KMS-11 (cell line): ENCODE data around the gene AKNAD1.

Experiments
- H2AFZ ChIP-seq: fragments of 200-600 bp; sonication (generic); 2 replicates; pipeline ENCODE4 v1.6.1; 2016; ENCODE audit warnings: antibody characterized with exemption, mixed run types, low read depth
- H3K27ac ChIP-seq: fragments of 200-600 bp; sonication (generic); 2 replicates; pipeline ENCODE4 v1.6.1; 2016; ENCODE audit warnings: mild to moderate bottlenecking, mixed run types
- H3K27me3 ChIP-seq: fragments of 200-600 bp; sonication (generic); 2 replicates; pipeline ENCODE4 v1.6.1; 2017; ENCODE audit warnings: mild to moderate bottlenecking, low read depth, mixed run types, moderate library complexity; ENCODE audit not compliant: insufficient read depth
- H3K36me3 ChIP-seq: fragments of 200-600 bp; sonication (generic); 2 replicates; pipeline ENCODE4 v1.6.1; 2017; ENCODE audit warnings: mild to moderate bottlenecking, mixed run types; ENCODE audit not compliant: insufficient read depth
- H3K4me1 ChIP-seq: fragments of 200-600 bp; sonication (generic); 2 replicates; pipeline ENCODE4 v1.6.1; 2016; ENCODE audit warnings: mild to moderate bottlenecking, low read depth, mixed run types; ENCODE audit not compliant: poor library complexity, severe bottlenecking
- H3K4me2 ChIP-seq: fragments of 200-600 bp; sonication (generic); 2 replicates; pipeline ENCODE4 v1.7.0; 2016; ENCODE audit warnings: mild to moderate bottlenecking, mixed run types
- H3K4me3 ChIP-seq: fragments of 200-600 bp; sonication (generic); IDR thresholded peaks from 2 replicates; pipeline ENCODE4 v1.6.1; 2017; ENCODE audit warnings: low read depth, low read length, mixed read lengths; ENCODE audit not compliant: insufficient read depth
- H3K79me2 ChIP-seq: fragments of 200-600 bp; sonication (generic); 2 replicates; pipeline ENCODE4 v1.6.1; 2016; ENCODE audit warnings: low read depth, mixed run types; ENCODE audit not compliant: insufficient read depth
- H3K9ac ChIP-seq: fragments of 200-600 bp; sonication (generic); 2 replicates; pipeline ENCODE4 v1.6.1; 2016; ENCODE audit warnings: mild to moderate bottlenecking, mixed run types
- H4K20me1 ChIP-seq: fragments of 200-600 bp; sonication (generic); 2 replicates; pipeline ENCODE4 v1.6.1; 2016; ENCODE audit warnings: mild to moderate bottlenecking, mixed run types; ENCODE audit not compliant: insufficient read depth
- TF ChIP-seq, protein P1 (sequence below): fragments of 200-600 bp; sonication (generic); conservative IDR thresholded peaks from 2 replicates; pipeline ENCODE4 v1.6.1; 2017; ENCODE audit warnings: low read depth, mild to moderate bottlenecking, antibody characterized with exemption, low read length, moderate library complexity, mixed read lengths

Gene AKNAD1

DNA sequence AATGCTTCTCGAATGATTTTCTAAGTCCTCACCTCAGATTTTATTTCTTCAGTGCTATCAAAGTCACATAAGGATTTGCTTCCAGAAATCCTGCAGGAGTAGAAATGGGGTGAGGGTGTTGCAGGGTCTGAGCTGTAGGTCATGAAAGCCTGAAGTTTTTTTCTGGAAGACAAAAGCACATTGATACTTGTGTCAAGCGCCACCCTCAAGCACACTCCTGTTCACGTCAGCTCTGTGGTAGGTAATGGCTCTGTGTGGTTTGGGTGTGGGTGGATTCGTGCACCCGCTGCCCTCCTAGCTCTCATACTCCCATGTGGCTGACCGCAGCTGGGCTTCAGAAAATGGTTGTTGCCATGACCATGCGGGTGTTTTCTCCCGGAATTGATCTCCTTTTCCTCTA is 39.9 kb downstream of the AKNAD1 start:
- TF ChIP-seq, protein P1, sequence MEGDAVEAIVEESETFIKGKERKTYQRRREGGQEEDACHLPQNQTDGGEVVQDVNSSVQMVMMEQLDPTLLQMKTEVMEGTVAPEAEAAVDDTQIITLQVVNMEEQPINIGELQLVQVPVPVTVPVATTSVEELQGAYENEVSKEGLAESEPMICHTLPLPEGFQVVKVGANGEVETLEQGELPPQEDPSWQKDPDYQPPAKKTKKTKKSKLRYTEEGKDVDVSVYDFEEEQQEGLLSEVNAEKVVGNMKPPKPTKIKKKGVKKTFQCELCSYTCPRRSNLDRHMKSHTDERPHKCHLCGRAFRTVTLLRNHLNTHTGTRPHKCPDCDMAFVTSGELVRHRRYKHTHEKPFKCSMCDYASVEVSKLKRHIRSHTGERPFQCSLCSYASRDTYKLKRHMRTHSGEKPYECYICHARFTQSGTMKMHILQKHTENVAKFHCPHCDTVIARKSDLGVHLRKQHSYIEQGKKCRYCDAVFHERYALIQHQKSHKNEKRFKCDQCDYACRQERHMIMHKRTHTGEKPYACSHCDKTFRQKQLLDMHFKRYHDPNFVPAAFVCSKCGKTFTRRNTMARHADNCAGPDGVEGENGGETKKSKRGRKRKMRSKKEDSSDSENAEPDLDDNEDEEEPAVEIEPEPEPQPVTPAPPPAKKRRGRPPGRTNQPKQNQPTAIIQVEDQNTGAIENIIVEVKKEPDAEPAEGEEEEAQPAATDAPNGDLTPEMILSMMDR: no peak
- no peak overlapping the region for H3K4me2 ChIP-seq
- H3K27me3 ChIP-seq: no peaks in the 10 kb centered on the region
- H3K36me3 ChIP-seq: no peaks in the 10 kb centered on the region
- no peak overlapping the region for H2AFZ ChIP-seq
- H3K27ac ChIP-seq: no peak overlapping the region
- H3K4me3 ChIP-seq: no peak overlapping the region
- H3K79me2 ChIP-seq: no peaks in the 10 kb centered on the region
- H3K9ac ChIP-seq: no peak overlapping the region
- no peaks in the 10 kb centered on the region for H4K20me1 ChIP-seq
- no peaks in the 10 kb centered on the region for H3K4me1 ChIP-seq

DNA sequence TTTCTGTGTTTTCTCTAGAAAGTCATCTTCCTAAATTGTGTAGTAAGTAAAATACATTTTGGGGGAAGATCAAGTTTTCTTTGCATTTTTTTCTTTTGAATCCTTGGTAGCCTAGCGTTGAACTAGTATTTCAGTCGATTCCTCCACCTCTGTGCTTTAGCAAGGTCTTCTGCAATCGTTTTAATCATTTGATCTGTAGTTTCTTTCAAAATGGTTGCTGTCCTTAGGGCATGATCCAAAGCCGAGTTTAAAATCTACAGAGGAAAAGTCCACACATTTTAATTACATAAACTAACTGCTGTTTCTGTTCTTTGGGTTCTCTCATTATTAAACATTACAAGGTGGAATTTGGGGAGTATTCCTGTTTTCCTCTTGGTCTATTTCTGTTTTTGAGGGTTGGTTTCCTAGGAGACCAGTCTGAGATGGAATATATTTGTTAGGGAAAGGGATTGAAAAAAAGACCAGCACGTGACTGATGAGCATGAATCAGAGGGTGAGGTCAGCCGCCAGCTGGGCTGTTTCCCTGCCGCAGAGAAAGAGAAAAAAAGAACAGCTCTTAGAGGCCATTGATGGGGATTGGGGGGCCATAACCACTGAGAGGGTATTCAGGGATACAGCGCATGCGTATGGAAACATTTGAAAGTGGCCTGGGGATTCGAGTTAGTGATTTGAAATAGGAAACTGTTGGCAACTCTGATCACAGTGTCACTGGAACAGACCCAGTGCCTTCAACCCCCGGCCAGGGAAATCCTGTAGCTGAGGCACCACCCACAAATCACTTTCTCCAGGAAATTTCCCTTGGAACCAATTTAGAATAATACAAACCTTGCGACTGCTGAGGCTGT is 40.6 kb downstream of the AKNAD1 start:
- Histone ChIP-seq H3K4me1 (no peaks in the 10 kb centered on the region), H2AFZ (no peak overlapping the region), H3K27ac (no peak overlapping the region), H4K20me1 (no peaks in the 10 kb centered on the region), H3K9ac (no peak overlapping the region), H3K4me3 (no peak overlapping the region), H3K79me2 (no peaks in the 10 kb centered on the region), H3K4me2 (no peak overlapping the region), H3K36me3 (no peaks in the 10 kb centered on the region), H3K27me3 (no peaks in the 10 kb centered on the region)
- TF ChIP-seq, protein P1: no peak

DNA sequence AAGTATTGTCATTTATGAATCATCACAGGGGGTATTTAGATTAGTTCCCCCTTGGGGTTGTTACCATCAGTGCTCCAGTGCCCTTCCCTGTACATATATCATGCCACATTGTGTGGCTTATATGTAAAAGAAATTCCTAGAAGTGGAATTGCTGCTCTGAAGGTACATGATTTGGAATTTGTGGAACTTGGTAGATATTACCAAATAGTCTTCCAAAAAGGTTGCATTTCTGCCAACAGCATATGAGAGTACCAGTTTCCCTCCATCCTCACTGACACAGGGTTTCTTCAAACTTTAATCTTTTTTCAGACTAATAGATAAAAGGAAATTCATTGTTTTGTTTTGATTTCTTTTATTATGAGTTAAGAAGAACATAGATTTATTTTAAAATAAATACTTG is 41.3 kb downstream of the AKNAD1 start:
- Histone ChIP-seq H3K36me3 (no peaks in the 10 kb centered on the region), H3K27ac (no peak overlapping the region), H3K27me3 (no peaks in the 10 kb centered on the region), H3K9ac (no peak overlapping the region), H3K4me2 (no peak overlapping the region), H3K4me3 (no peak overlapping the region), H3K79me2 (no peaks in the 10 kb centered on the region), H2AFZ (no peak overlapping the region), H3K4me1 (no peaks in the 10 kb centered on the region), H4K20me1 (no peaks in the 10 kb centered on the region)
- TF ChIP-seq, protein P1: no peak

DNA sequence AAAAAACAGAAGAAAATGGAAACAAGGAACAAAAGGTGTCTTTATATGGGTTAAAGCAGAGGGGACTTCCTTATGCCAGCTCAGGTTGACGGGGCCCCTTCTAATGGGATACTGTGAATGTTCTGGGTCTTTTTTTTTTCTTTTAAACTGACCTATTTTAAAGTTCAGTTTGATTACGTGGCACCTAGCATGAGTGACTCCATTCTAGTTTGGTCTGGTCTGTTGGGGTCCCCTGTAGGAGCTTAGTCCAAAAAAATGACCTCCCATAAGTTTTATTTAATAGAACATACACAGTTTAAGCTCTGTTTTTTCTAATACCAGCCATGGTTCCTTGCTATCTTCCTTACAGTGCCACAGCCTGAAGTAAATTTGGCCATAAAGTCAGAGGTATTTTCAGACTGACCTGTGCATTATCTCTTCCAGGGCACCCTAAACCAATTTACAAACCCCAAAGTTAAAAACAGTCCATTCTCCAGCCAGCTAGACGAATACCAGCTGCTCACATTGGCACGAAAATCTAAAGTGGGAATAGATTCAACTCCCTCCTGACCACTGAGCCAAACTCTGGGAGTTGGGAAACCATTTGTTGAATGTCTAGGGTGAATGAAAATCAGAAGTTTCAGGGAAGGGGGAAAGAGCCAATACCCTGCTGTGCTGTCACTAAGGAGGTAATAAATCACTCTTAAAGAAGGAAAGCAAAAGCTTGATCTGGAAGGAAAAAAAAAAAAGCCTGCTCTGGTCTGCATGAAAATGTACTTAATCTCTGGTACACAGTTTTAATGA is 42.4 kb downstream of the AKNAD1 start:
- Histone ChIP-seq H3K79me2 (no peaks in the 10 kb centered on the region), H3K4me1 (no peaks in the 10 kb centered on the region), H3K27ac (no peak overlapping the region), H3K4me3 (no peak overlapping the region), H3K9ac (no peak overlapping the region), H3K27me3 (no peaks in the 10 kb centered on the region), H3K36me3 (no peaks in the 10 kb centered on the region), H4K20me1 (no peaks in the 10 kb centered on the region), H2AFZ (no peak overlapping the region), H3K4me2 (no peak overlapping the region)
- TF ChIP-seq, protein P1: no peak
